HEK293 (cell line): ENCODE results near the gene ORMDL2.
"Not testable (repeated sequence)": the region's sequence is repeated elsewhere in the genome, so short reads cannot be mapped to it uniquely, and the experiment has no call there.

Source experiments
- CTCF ChIA-PET: fragments of 350-600 bp; formaldehyde crosslinking; extraction: SDS; loops from one replicate; lab custom pipeline; 2021; ENCODE audit warnings: antibody characterized with exemption; lab: Yijun Ruan, JAX
- POLR2A ChIA-PET: fragments of 300-600 bp; formaldehyde crosslinking; extraction: SDS; loops from one replicate; lab custom pipeline; 2020; ENCODE audit warnings: antibody characterized with exemption, inconsistent platforms; lab: Yijun Ruan, JAX
- H3K27ac ChIP-seq: fragments of 200-500 bp; sonication (Bioruptor generic); 2 replicates; pipeline ENCODE4 v1.5.1; 2014; ENCODE audit warnings: low read depth, low read length, control low read depth, inconsistent platforms; ENCODE audit errors: extremely low read depth
- H3K36me3 ChIP-seq, 2 experiments: fragments of 200-500 bp in 1 of 2; sonication (Bioruptor generic) in 1 of 2; 1 replicate in 1 of 2; 2 replicates in 1 of 2; pipeline ENCODE4 v1.5.1; 2014 to 2017; ENCODE audit warnings: inconsistent platforms in 2 of 2, low read length in 2 of 2; ENCODE audit not compliant: control insufficient read depth in 2 of 2, insufficient read depth in 1 of 2
- H3K4me1 ChIP-seq: fragments of 200-500 bp; sonication (Bioruptor generic); 2 replicates; pipeline ENCODE4 v1.5.1; 2014; ENCODE audit warnings: mild to moderate bottlenecking, low read length, inconsistent platforms; ENCODE audit not compliant: control insufficient read depth, insufficient read depth
- H3K4me3 ChIP-seq: 2 replicates; pipeline ENCODE4 v1.5.1; 2011; ENCODE audit warnings: low read depth, mild to moderate bottlenecking, control low read depth, low read length, moderate library complexity
- H3K9me3 ChIP-seq: fragments of 200-500 bp; sonication (Bioruptor generic); 2 replicates; pipeline ENCODE4 v1.5.1; 2014; ENCODE audit warnings: low read depth, low read length, inconsistent platforms; ENCODE audit not compliant: control insufficient read depth, insufficient read depth
- ZBTB1 ChIP-seq: fragments of 450-650 bp; formaldehyde crosslinking; IDR thresholded peaks from 2 replicates; pipeline ENCODE4 v1.5.1; 2016; ENCODE audit warnings: missing biosample characterization, missing genetic modification characterization
- ZBTB21 ChIP-seq: fragments of 450-650 bp; formaldehyde crosslinking; IDR thresholded peaks from 2 replicates; pipeline ENCODE4 v1.5.1; 2017; ENCODE audit warnings: missing biosample characterization, missing genetic modification characterization
- ZIC2 ChIP-seq: fragments of 450-650 bp; formaldehyde crosslinking; IDR thresholded peaks from 2 replicates; pipeline ENCODE4 v1.5.1; 2016; ENCODE audit warnings: missing biosample characterization, missing genetic modification characterization
- ZNF169 ChIP-seq: fragments of 450-650 bp; formaldehyde crosslinking; IDR thresholded peaks from 2 replicates; pipeline ENCODE4 v1.5.1; 2016; ENCODE audit warnings: missing biosample characterization, missing genetic modification characterization
- ZNF311 ChIP-seq: fragments of 450-650 bp; formaldehyde crosslinking; IDR thresholded peaks from 2 replicates; pipeline ENCODE4 v1.5.1; 2017; ENCODE audit warnings: missing biosample characterization, missing genetic modification characterization, borderline replicate concordance
- ZNF37A ChIP-seq: fragments of 450-650 bp; IDR thresholded peaks from 2 replicates; pipeline ENCODE4 v1.5.1; 2018; ENCODE audit warnings: missing biosample characterization, missing genetic modification characterization
- ZNF416 ChIP-seq: fragments of 450-650 bp; formaldehyde crosslinking; IDR thresholded peaks from 2 replicates; pipeline ENCODE4 v1.5.1; 2016; ENCODE audit warnings: missing biosample characterization, missing genetic modification characterization
- ZNF544 ChIP-seq: fragments of 450-650 bp; formaldehyde crosslinking; IDR thresholded peaks from 2 replicates; pipeline ENCODE4 v1.5.0; 2017; ENCODE audit warnings: missing biosample characterization, missing genetic modification characterization
- ZNF610 ChIP-seq: fragments of 450-650 bp; formaldehyde crosslinking; IDR thresholded peaks from 2 replicates; pipeline ENCODE4 v1.5.1; 2016; ENCODE audit warnings: missing biosample characterization, missing genetic modification characterization, borderline replicate concordance
- ZNF747 ChIP-seq: fragments of 450-650 bp; formaldehyde crosslinking; IDR thresholded peaks from 2 replicates; pipeline ENCODE4 v1.5.1; 2016; ENCODE audit warnings: missing biosample characterization, missing genetic modification characterization
- ZNF785 ChIP-seq: fragments of 450-650 bp; formaldehyde crosslinking; IDR thresholded peaks from 2 replicates; pipeline ENCODE4 v1.5.1; 2016; ENCODE audit warnings: missing biosample characterization, missing genetic modification characterization
- TF ChIP-seq, protein P1 (sequence below): fragments of 450-650 bp; formaldehyde crosslinking; IDR thresholded peaks from 2 replicates; pipeline ENCODE4 v1.5.1; 2016; ENCODE audit warnings: missing biosample characterization, missing genetic modification characterization, borderline replicate concordance
- TF ChIP-seq, protein P2 (sequence below): fragments of 450-650 bp; formaldehyde crosslinking; IDR thresholded peaks from 2 replicates; pipeline ENCODE4 v1.5.1; 2016; ENCODE audit warnings: missing biosample characterization, missing genetic modification characterization
- TF ChIP-seq, protein P3 (sequence below): fragments of 450-650 bp; IDR thresholded peaks from 2 replicates; pipeline ENCODE4 v1.5.1; 2018; ENCODE audit warnings: missing biosample characterization, missing genetic modification characterization
- TF ChIP-seq, protein P4 (sequence below): fragments of 450-650 bp; formaldehyde crosslinking; IDR thresholded peaks from 2 replicates; pipeline ENCODE4 v1.5.1; 2016; ENCODE audit warnings: missing biosample characterization, missing genetic modification characterization

Gene ORMDL2

DNA sequence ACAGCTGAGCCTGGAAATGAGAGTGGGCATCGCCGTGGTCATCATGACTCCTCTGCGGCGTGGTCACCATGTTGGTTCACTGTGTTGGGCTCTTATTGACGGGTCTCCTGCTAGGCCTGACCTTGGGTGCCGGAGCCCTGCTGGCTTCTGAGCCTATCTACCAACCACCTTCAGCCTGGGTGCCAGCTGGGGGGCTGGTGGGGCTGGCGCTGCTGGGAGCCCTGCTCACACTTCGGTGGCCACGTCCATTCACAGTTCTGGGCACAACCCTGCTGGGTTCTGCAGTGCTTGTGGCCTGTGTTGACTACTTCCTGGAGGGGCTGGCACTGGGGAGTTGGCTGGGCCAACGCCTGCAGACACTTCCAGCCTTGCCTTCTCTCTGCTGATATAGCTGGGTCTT, 15.2 kb downstream of the ORMDL2 start:
- H3K4me3 ChIP-seq = no peak overlapping the region

DNA sequence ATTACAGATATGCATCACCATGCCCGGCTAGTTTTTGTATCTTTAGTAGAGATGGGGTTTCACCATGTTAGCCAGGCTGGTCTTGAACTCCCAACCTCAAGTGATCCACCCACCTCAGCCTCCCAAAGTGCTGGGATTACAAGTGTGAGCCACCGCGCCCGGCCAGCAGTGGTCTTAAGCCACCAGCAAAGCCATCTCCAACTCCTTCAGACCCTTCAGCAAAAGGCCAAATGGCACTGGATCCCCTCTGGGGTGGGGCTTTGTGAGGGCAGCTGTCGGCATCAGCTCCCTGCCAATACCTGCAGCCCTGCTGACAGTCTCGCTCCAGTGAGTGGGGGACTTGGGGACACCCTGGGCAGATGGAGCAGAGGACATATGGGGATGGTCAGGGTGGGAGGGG, 16.6 kb downstream of the ORMDL2 start:
- H3K4me3 ChIP-seq, H3K27ac ChIP-seq, H3K36me3 ChIP-seq, H3K4me1 ChIP-seq, H3K9me3 ChIP-seq: not testable (repeated sequence)
- ChIA-PET CTCF (interaction anchor here (1.1 kb wide), 1 partner anchor 92 kb away, joined by 3 read pairs; no protein-coding TSS in a partner anchor), POLR2A (interaction anchor here (0.6 kb wide), 1 partner anchor 21 kb away, joined by 3 read pairs; no protein-coding TSS in a partner anchor)

More for the DNA sequence above, 15.2 kb downstream of the ORMDL2 start:
- CTCF ChIA-PET = interaction anchor here (1.2 kb wide), 1 partner anchor 97 kb away, joined by 7 read pairs; no protein-coding TSS in a partner anchor
- peaks cover 5% of the 10 kb centered on the region for H3K4me1 ChIP-seq
- TF ChIP-seq ZNF416 (tag by site-specific recombination) (no peak), ZIC2 (peak; percentile 35; the same call in 1 of the 2 replicates)
- H3K9me3 ChIP-seq = no peaks in the 10 kb centered on the region
- H3K36me3 ChIP-seq = peaks cover 0 to 5% of the 10 kb centered on the region in 2 experiments; a peak in 1 of 3 replicates
- H3K27ac ChIP-seq = no peak overlapping the region
- POLR2A ChIA-PET = no interaction called here

DNA sequence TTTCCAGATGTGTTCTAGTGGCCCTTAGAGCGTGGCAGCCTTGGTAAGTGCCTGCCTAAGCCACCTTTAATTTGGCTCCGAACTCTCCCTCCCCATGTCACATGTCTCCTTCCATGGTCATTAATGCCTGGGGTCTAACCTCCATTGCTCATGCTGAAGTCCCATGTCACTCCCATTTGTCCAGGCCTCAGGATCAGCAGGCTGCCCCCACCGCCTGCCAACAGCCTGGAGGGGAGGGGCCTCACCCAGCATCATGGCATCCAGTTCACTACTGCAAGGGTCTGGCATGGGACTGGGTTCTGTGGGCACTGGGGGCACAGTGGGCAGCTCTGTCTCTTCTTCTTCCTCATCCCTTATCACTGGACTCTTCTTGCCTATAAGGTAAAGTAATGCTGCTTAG, 20.5 kb downstream of the ORMDL2 start:
- no peaks in the 10 kb centered on the region for H3K36me3 ChIP-seq
- no peak overlapping the region for H3K27ac ChIP-seq
- H3K4me1 ChIP-seq = no peaks in the 10 kb centered on the region
- H3K4me3 ChIP-seq = no peak overlapping the region
- H3K9me3 ChIP-seq = no peaks in the 10 kb centered on the region
- ChIA-PET POLR2A (interaction anchor here (0.5 to 0.7 kb wide), 3 partner anchors 16 to 170 kb away, joined by 4 to 15 read pairs (median 4); no protein-coding TSS in a partner anchor), CTCF (no interaction called here)
- TF ChIP-seq ZBTB21 (tag by site-specific recombination) (no peak), ZNF169 (tag by site-specific recombination) (no peak), ZNF747 (tag by site-specific recombination) (no peak), ZNF311 (tag by site-specific recombination) (no peak), ZNF610 (tag by site-specific recombination) (no peak), ZNF544 (tag by site-specific recombination) (no peak), ZNF37A (no peak), ZNF785 (tag by site-specific recombination) (no peak), ZBTB1 (no peak)
- TF ChIP-seq, protein P1, sequence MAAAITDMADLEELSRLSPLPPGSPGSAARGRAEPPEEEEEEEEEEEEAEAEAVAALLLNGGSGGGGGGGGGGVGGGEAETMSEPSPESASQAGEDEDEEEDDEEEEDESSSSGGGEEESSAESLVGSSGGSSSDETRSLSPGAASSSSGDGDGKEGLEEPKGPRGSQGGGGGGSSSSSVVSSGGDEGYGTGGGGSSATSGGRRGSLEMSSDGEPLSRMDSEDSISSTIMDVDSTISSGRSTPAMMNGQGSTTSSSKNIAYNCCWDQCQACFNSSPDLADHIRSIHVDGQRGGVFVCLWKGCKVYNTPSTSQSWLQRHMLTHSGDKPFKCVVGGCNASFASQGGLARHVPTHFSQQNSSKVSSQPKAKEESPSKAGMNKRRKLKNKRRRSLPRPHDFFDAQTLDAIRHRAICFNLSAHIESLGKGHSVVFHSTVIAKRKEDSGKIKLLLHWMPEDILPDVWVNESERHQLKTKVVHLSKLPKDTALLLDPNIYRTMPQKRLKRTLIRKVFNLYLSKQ (tag by site-specific recombination) = no peak
- TF ChIP-seq, protein P2, sequence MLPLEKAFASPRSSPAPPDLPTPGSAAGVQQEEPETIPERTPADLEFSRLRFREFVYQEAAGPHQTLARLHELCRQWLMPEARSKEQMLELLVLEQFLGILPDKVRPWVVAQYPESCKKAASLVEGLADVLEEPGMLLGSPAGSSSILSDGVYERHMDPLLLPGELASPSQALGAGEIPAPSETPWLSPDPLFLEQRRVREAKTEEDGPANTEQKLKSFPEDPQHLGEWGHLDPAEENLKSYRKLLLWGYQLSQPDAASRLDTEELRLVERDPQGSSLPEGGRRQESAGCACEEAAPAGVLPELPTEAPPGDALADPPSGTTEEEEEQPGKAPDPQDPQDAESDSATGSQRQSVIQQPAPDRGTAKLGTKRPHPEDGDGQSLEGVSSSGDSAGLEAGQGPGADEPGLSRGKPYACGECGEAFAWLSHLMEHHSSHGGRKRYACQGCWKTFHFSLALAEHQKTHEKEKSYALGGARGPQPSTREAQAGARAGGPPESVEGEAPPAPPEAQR (tag by site-specific recombination) = no peak
- TF ChIP-seq, protein P3, sequence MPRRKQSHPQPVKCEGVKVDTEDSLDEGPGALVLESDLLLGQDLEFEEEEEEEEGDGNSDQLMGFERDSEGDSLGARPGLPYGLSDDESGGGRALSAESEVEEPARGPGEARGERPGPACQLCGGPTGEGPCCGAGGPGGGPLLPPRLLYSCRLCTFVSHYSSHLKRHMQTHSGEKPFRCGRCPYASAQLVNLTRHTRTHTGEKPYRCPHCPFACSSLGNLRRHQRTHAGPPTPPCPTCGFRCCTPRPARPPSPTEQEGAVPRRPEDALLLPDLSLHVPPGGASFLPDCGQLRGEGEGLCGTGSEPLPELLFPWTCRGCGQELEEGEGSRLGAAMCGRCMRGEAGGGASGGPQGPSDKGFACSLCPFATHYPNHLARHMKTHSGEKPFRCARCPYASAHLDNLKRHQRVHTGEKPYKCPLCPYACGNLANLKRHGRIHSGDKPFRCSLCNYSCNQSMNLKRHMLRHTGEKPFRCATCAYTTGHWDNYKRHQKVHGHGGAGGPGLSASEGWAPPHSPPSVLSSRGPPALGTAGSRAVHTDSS (tag by site-specific recombination) = no peak
- TF ChIP-seq, protein P4, sequence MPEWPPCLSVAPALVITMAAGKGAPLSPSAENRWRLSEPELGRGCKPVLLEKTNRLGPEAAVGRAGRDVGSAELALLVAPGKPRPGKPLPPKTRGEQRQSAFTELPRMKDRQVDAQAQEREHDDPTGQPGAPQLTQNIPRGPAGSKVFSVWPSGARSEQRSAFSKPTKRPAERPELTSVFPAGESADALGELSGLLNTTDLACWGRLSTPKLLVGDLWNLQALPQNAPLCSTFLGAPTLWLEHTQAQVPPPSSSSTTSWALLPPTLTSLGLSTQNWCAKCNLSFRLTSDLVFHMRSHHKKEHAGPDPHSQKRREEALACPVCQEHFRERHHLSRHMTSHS (tag by site-specific recombination) = no peak
- TF ChIP-seq, all 188 proteins: peak for 0
